Measurements from ENCODE around the gene ATP2A3.

DNA sequence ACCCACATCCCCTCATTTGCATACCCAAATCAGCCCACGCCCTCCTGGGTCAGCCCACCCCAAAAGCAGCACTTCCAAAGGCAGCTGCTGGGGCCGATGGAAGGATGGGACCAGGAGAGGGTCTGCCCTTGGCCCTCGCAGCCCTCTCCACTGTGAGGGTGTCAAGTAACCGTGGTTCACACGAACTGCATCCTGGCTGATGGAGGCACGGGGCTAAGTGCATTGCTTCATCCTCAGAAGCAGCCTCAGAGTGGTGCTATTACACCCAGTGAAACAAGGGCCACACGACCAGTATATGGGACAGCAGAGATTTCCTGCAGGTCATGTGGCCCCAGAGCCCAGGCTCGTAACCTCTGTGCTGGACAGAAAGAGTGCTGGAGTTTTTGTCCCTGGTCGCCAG, 13.2 kb upstream of the ATP2A3 start:
- TF ChIP-seq, protein P1, sequence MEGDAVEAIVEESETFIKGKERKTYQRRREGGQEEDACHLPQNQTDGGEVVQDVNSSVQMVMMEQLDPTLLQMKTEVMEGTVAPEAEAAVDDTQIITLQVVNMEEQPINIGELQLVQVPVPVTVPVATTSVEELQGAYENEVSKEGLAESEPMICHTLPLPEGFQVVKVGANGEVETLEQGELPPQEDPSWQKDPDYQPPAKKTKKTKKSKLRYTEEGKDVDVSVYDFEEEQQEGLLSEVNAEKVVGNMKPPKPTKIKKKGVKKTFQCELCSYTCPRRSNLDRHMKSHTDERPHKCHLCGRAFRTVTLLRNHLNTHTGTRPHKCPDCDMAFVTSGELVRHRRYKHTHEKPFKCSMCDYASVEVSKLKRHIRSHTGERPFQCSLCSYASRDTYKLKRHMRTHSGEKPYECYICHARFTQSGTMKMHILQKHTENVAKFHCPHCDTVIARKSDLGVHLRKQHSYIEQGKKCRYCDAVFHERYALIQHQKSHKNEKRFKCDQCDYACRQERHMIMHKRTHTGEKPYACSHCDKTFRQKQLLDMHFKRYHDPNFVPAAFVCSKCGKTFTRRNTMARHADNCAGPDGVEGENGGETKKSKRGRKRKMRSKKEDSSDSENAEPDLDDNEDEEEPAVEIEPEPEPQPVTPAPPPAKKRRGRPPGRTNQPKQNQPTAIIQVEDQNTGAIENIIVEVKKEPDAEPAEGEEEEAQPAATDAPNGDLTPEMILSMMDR (IDR thresholded peaks at IDR 0.05): no peak
- TF ChIP-seq POLR2A (IDR thresholded peaks at IDR 0.05): no peak

Measured in adrenal gland (tissue), 5 donors.